ENCODE data around the gene PLPP3.

- no peak for TF ChIP-seq EZH2 (IDR thresholded peaks at IDR 0.05; ENCODE audit: borderline replicate concordance, low read depth, low read length, poor library complexity, severe bottlenecking)
- TF ChIP-seq CTCF (conservative IDR thresholded peaks at IDR 0.05; ENCODE audit: low read depth, low read length) = peak; percentile 3; the same call in 1 of the 2 replicates
Observed at GRCh38 chr1:56577406-56578137, 1.8 kb downstream of the PLPP3 start.

Measured in A673 (cell line).